Esophagus squamous epithelium (tissue), 4 donors: ENCODE data around the gene SH3RF2.

Experiments used
- CTCF ChIP-seq, 6 experiments: fragments of 450-650 bp in 4 of 6; fragments of 200-600 bp in 2 of 6; sonication (generic) in 2 of 6; IDR thresholded peaks; one replicate each; pipeline ENCODE4 v1.5.1; 2016 to 2019; ENCODE audit warnings: antibody characterized with exemption in 6 of 6, mild to moderate bottlenecking in 4 of 6, moderate library complexity in 4 of 6
- POLR2A ChIP-seq, 4 donors: fragments of 450-650 bp; IDR thresholded peaks; one replicate each; pipeline ENCODE4 v1.6.1; 2017; ENCODE audit warnings: antibody characterized with exemption in 4 of 4, mild to moderate bottlenecking in 4 of 4, moderate library complexity in 3 of 4

GRCh38 chr5:146068206-146068605, 131.8 kb downstream of the SH3RF2 start:
- TF ChIP-seq CTCF (IDR thresholded peaks at IDR 0.05) (no peak), POLR2A (IDR thresholded peaks at IDR 0.05) (no peak)
